Measurements from ENCODE around the gene PIK3R3.

PIK3R3 gene

GRCh38 chr1:46013581-46013980 is 118.8 kb downstream of the PIK3R3 start:
- no peaks in the 10 kb centered on the region for H3K4me1 Mint-ChIP-seq (ENCODE audit: low read depth)
- H3K9me3 Mint-ChIP-seq = no peaks in the 10 kb centered on the region
- peaks cover 37% of the 10 kb centered on the region for H3K36me3 Mint-ChIP-seq (ENCODE audit: low read depth)
- H3K27ac Mint-ChIP-seq = no peak overlapping the region
- H3K27me3 Mint-ChIP-seq = no peaks in the 10 kb centered on the region
- H3K4me3 Mint-ChIP-seq = no peak overlapping the region

GRCh38 chr1:46012236-46012635 is 120.2 kb downstream of the PIK3R3 start:
- no peak overlapping the region for H3K4me3 Mint-ChIP-seq
- no peak overlapping the region for H3K27ac Mint-ChIP-seq
- H3K9me3 Mint-ChIP-seq = no peaks in the 10 kb centered on the region
- no peaks in the 10 kb centered on the region for H3K27me3 Mint-ChIP-seq
- peaks cover 49% of the 10 kb centered on the region for H3K36me3 Mint-ChIP-seq (ENCODE audit: low read depth)
- H3K4me1 Mint-ChIP-seq (ENCODE audit: low read depth) = no peaks in the 10 kb centered on the region

- peaks cover 56% of the 10 kb centered on the region for H3K36me3 Mint-ChIP-seq (ENCODE audit: low read depth)
- no peak overlapping the region for H3K4me3 Mint-ChIP-seq
- H3K27me3 Mint-ChIP-seq = no peaks in the 10 kb centered on the region
- H3K9me3 Mint-ChIP-seq = no peaks in the 10 kb centered on the region
- no peak overlapping the region for H3K27ac Mint-ChIP-seq
- H3K4me1 Mint-ChIP-seq (ENCODE audit: low read depth) = no peaks in the 10 kb centered on the region
Observed at GRCh38 chr1:46011121-46011695, 121.2 kb downstream of the PIK3R3 start.

- Mint-ChIP-seq H3K27ac (no peak overlapping the region), H3K27me3 (no peaks in the 10 kb centered on the region), H3K4me3 (no peak overlapping the region), H3K4me1 (ENCODE audit: low read depth) (no peaks in the 10 kb centered on the region), H3K36me3 (ENCODE audit: low read depth) (peaks cover 56% of the 10 kb centered on the region), H3K9me3 (no peaks in the 10 kb centered on the region)
Observed at GRCh38 chr1:46010611-46011010, 121.8 kb downstream of the PIK3R3 start.

- no peak overlapping the region for H3K4me3 Mint-ChIP-seq
- H3K9me3 Mint-ChIP-seq = no peaks in the 10 kb centered on the region
- no peaks in the 10 kb centered on the region for H3K4me1 Mint-ChIP-seq (ENCODE audit: low read depth)
- peaks cover 52% of the 10 kb centered on the region for H3K36me3 Mint-ChIP-seq (ENCODE audit: low read depth)
- H3K27ac Mint-ChIP-seq = no peak overlapping the region
- H3K27me3 Mint-ChIP-seq = no peaks in the 10 kb centered on the region
Observed at GRCh38 chr1:46008585-46008984, 123.8 kb downstream of the PIK3R3 start.

GRCh38 chr1:46005594-46005993 is 126.8 kb downstream of the PIK3R3 start:
- Mint-ChIP-seq H3K9me3 (no peaks in the 10 kb centered on the region), H3K27me3 (no peaks in the 10 kb centered on the region), H3K4me3 (no peak overlapping the region), H3K36me3 (ENCODE audit: low read depth) (peaks cover 36% of the 10 kb centered on the region), H3K4me1 (ENCODE audit: low read depth) (no peaks in the 10 kb centered on the region), H3K27ac (no peak overlapping the region)

- Mint-ChIP-seq H3K4me1 (ENCODE audit: low read depth) (no peaks in the 10 kb centered on the region), H3K36me3 (ENCODE audit: low read depth) (peaks cover 30% of the 10 kb centered on the region), H3K27ac (no peak overlapping the region), H3K9me3 (no peaks in the 10 kb centered on the region), H3K27me3 (no peaks in the 10 kb centered on the region), H3K4me3 (no peak overlapping the region)
Observed at GRCh38 chr1:46004492-46004891, 127.9 kb downstream of the PIK3R3 start.

- Mint-ChIP-seq H3K4me1 (ENCODE audit: low read depth) (no peaks in the 10 kb centered on the region), H3K27me3 (no peaks in the 10 kb centered on the region), H3K27ac (no peak overlapping the region), H3K36me3 (ENCODE audit: low read depth) (peaks cover 20% of the 10 kb centered on the region), H3K9me3 (no peaks in the 10 kb centered on the region), H3K4me3 (no peak overlapping the region)
Observed at GRCh38 chr1:46003315-46003714, 129.1 kb downstream of the PIK3R3 start.

GRCh38 chr1:46002551-46003150 is 129.8 kb downstream of the PIK3R3 start:
- H3K4me1 Mint-ChIP-seq (ENCODE audit: low read depth) = no peaks in the 10 kb centered on the region
- H3K4me3 Mint-ChIP-seq = no peak overlapping the region
- no peak overlapping the region for H3K27ac Mint-ChIP-seq
- H3K9me3 Mint-ChIP-seq = no peaks in the 10 kb centered on the region
- no peaks in the 10 kb centered on the region for H3K27me3 Mint-ChIP-seq
- H3K36me3 Mint-ChIP-seq (ENCODE audit: low read depth) = peaks cover 14% of the 10 kb centered on the region

- no peaks in the 10 kb centered on the region for H3K9me3 Mint-ChIP-seq
- H3K36me3 Mint-ChIP-seq (ENCODE audit: low read depth) = peaks cover 4% of the 10 kb centered on the region
- no peaks in the 10 kb centered on the region for H3K27me3 Mint-ChIP-seq
- no peaks in the 10 kb centered on the region for H3K4me1 Mint-ChIP-seq (ENCODE audit: low read depth)
- no peak overlapping the region for H3K4me3 Mint-ChIP-seq
- H3K27ac Mint-ChIP-seq = no peak overlapping the region
Observed at GRCh38 chr1:46001081-46001785, 131.2 kb downstream of the PIK3R3 start.

GRCh38 chr1:45999507-45999906 is 132.9 kb downstream of the PIK3R3 start:
- no peaks in the 10 kb centered on the region for H3K9me3 Mint-ChIP-seq

GRCh38 chr1:45998020-45998617 is 134.3 kb downstream of the PIK3R3 start:
- H3K4me1 Mint-ChIP-seq (ENCODE audit: low read depth) = no peaks in the 10 kb centered on the region
- H3K36me3 Mint-ChIP-seq (ENCODE audit: low read depth) = peaks cover 4% of the 10 kb centered on the region
- H3K4me3 Mint-ChIP-seq = no peak overlapping the region
- H3K27me3 Mint-ChIP-seq = no peaks in the 10 kb centered on the region
- no peak overlapping the region for H3K27ac Mint-ChIP-seq
- H3K9me3 Mint-ChIP-seq = no peaks in the 10 kb centered on the region

More at GRCh38 chr1:45999507-45999906, 132.9 kb downstream of the PIK3R3 start:
- no peak overlapping the region for H3K27ac Mint-ChIP-seq
- H3K4me3 Mint-ChIP-seq = no peak overlapping the region
- H3K4me1 Mint-ChIP-seq (ENCODE audit: low read depth) = no peaks in the 10 kb centered on the region
- H3K36me3 Mint-ChIP-seq (ENCODE audit: low read depth) = peaks cover 4% of the 10 kb centered on the region
- no peaks in the 10 kb centered on the region for H3K27me3 Mint-ChIP-seq

GRCh38 chr1:45995298-45995697 is 137.1 kb downstream of the PIK3R3 start:
- Mint-ChIP-seq H3K36me3 (ENCODE audit: low read depth) (peaks cover 9% of the 10 kb centered on the region), H3K4me3 (no peak overlapping the region), H3K27me3 (no peaks in the 10 kb centered on the region), H3K27ac (no peak overlapping the region), H3K4me1 (ENCODE audit: low read depth) (no peaks in the 10 kb centered on the region), H3K9me3 (no peaks in the 10 kb centered on the region)

- no peaks in the 10 kb centered on the region for H3K4me1 Mint-ChIP-seq (ENCODE audit: low read depth)
- peaks cover 4% of the 10 kb centered on the region for H3K9me3 Mint-ChIP-seq
- H3K36me3 Mint-ChIP-seq (ENCODE audit: low read depth) = peaks cover 5% of the 10 kb centered on the region
Observed at GRCh38 chr1:45994423-45994822, 138.0 kb downstream of the PIK3R3 start.

More at GRCh38 chr1:45994423-45994822, 138.0 kb downstream of the PIK3R3 start:
- H3K27ac Mint-ChIP-seq = no peak overlapping the region
- H3K27me3 Mint-ChIP-seq = no peaks in the 10 kb centered on the region
- no peak overlapping the region for H3K4me3 Mint-ChIP-seq

Measured in stimulated activated naive CD8-positive, alpha-beta T cell treated with anti-CD3 and anti-CD28 coated beads, Interleukin-15, Interleukin-2, amounts not matched to agents 100 ng/mL and 50 ng/mL, for 24 hours (primary cell).